ENCODE results near the gene F3. TPM values are rescaled to one million over a fixed set of nuclear protein-coding genes. Genes with fewer than 3 reads are reported as not detected.

F3 gene
- total and polyA plus RNA-seq, 5 donors, result 16.7 to 26.4 (median 18.8) TPM

- Histone ChIP-seq H3K4me3 (ENCODE audit: low read length) (no peak overlapping the region), H3K9me3 (ENCODE audit: control insufficient read depth, low read length) (no peaks in the 10 kb centered on the region), H3K4me1 (ENCODE audit: control insufficient read depth, insufficient read depth, low read length) (peaks cover 2% of the 10 kb centered on the region), H3K27ac (ENCODE audit: low read length) (no peak overlapping the region), H3K27me3 (ENCODE audit: control insufficient read depth, insufficient read depth) (no peaks in the 10 kb centered on the region)
- ATAC-seq (peak; percentile 38 to 88), DNase-seq (no peak)
- intact Hi-C loops (cut with DNase I), result no loop called here
- WGBS, result 80% methylated on average over 4 of the region's 4 CpGs
Measured at GRCh38 chr1:94501935-94502334, 39.6 kb downstream of the F3 start.

GRCh38 chr1:94501426-94501825, 40.1 kb downstream of the F3 start:
- WGBS, result 89% methylated on average over 2 of the region's 2 CpGs
- Histone ChIP-seq H3K4me3 (ENCODE audit: low read length) (no peak overlapping the region), H3K27me3 (ENCODE audit: control insufficient read depth, insufficient read depth) (no peaks in the 10 kb centered on the region), H3K4me1 (ENCODE audit: control insufficient read depth, insufficient read depth, low read length) (peaks cover 2% of the 10 kb centered on the region), H3K9me3 (ENCODE audit: control insufficient read depth, low read length) (no peaks in the 10 kb centered on the region), H3K27ac (ENCODE audit: low read length) (no peak overlapping the region)
- DNase-seq (no peak), ATAC-seq (no peak)
- intact Hi-C loops (cut with DNase I), result no loop called here

DNA sequence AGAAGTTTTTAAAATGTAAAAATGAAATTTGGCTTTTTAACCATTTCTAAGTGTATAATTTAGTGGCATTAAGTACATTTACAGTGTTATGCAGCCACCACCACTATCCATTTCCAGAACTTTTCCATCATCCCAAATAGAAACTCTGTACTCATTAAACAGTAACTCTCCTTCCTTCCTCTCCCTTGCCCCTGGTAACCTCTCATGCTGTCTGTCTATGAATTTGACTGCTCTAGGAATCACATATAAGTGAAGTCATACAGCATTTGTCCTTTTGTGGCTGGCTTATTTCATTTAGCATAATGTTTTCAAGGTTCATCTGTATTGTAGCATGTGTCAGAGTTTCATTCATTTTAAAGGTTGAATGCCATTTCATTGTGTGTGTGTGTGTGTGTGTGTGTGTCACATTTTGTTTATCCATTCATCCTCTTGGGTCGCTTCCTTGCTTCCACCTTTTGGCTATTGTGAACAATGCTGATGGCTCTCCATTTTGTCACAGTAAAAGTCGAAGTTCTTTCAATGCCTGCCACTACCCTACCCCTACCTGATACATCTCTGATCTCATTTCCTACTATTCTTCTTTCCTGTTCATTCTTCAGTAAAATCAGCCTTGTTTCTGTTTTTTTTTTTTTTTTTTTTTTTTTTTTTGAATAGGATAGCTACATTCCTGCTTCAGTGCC, 45.3 kb downstream of the F3 start:
- Histone ChIP-seq H3K27me3 (ENCODE audit: control insufficient read depth, insufficient read depth) (no peaks in the 10 kb centered on the region), H3K4me1 (ENCODE audit: control insufficient read depth, insufficient read depth, low read length) (no peaks in the 10 kb centered on the region), H3K4me3 (ENCODE audit: low read length) (no peak overlapping the region), H3K9me3 (ENCODE audit: control insufficient read depth, low read length) (no peaks in the 10 kb centered on the region), H3K27ac (ENCODE audit: low read length) (no peak overlapping the region)
- no peak for ATAC-seq
- WGBS, result 83% methylated on average over 2 of the region's 2 CpGs
- DNase-seq, result no peak
- intact Hi-C loops (cut with DNase I), result no loop called here

- intact Hi-C loops (cut with DNase I), result no loop called here
- Histone ChIP-seq H3K4me1 (ENCODE audit: control insufficient read depth, insufficient read depth, low read length) (no peaks in the 10 kb centered on the region), H3K4me3 (ENCODE audit: low read length) (no peak overlapping the region), H3K27me3 (ENCODE audit: control insufficient read depth, insufficient read depth) (no peaks in the 10 kb centered on the region), H3K27ac (ENCODE audit: low read length) (no peak overlapping the region), H3K9me3 (ENCODE audit: control insufficient read depth, low read length) (no peaks in the 10 kb centered on the region)
- WGBS, result 57% methylated on average over 2 of the region's 2 CpGs
- DNase-seq (no peak), ATAC-seq (no peak)
Measured at GRCh38 chr1:94490556-94490955, 51.0 kb downstream of the F3 start.

- 77% methylated on average over 5 of the region's 5 CpGs for WGBS
- H3K4me3 ChIP-seq (ENCODE audit: low read length), result no peak overlapping the region
- no peak for ATAC-seq
- intact Hi-C loops (cut with DNase I), result loop anchor here in 1 of 4 donors (10.0 kb wide), 1 partner anchor 318 kb away; no protein-coding TSS in a partner anchor
- no peak overlapping the region for H3K27ac ChIP-seq (ENCODE audit: low read length)
- no peak for DNase-seq
- H3K9me3 ChIP-seq (ENCODE audit: control insufficient read depth, low read length), result no peaks in the 10 kb centered on the region
- H3K27me3 ChIP-seq (ENCODE audit: control insufficient read depth, insufficient read depth), result no peaks in the 10 kb centered on the region
- H3K4me1 ChIP-seq (ENCODE audit: control insufficient read depth, insufficient read depth, low read length), result no peaks in the 10 kb centered on the region
Measured at GRCh38 chr1:94486990-94487389, 54.6 kb downstream of the F3 start.

- Histone ChIP-seq H3K27me3 (ENCODE audit: control insufficient read depth, insufficient read depth) (no peaks in the 10 kb centered on the region), H3K4me1 (ENCODE audit: control insufficient read depth, insufficient read depth, low read length) (no peaks in the 10 kb centered on the region), H3K4me3 (ENCODE audit: low read length) (no peak overlapping the region), H3K27ac (ENCODE audit: low read length) (no peak overlapping the region), H3K9me3 (ENCODE audit: control insufficient read depth, low read length) (no peaks in the 10 kb centered on the region)
- intact Hi-C loops (cut with DNase I), result loop anchor here in 2 of 4 donors (5.0 to 10.0 kb wide), 2 partner anchors 323 to 326 kb away; no protein-coding TSS in a partner anchor
- DNase-seq (peak in 2 of 3 donors; percentile 13 to 42), ATAC-seq (peak; percentile 85 to 87)
- WGBS, result 9% methylated on average over 4 of the region's 4 CpGs
Measured at GRCh38 chr1:94481473-94481933, 60.1 kb downstream of the F3 start.

DNA sequence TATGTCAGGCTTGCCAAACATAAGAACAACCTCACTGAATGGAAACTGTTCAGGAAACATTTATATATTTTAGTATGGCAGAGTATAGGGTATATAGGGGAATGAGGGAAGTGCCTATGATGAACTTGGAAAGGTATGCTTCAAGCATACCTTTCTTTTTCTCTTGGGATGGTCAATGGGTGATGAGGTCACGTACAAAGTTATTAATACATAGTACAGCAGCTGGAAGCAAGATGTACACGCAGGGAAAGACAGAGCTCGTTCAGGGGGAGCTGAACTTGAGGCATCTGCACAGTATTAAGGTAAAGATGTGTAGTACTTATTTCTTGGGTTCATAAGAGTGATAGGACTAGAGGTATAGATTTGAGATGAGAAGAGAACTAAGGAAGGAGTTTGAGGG, 61.9 kb downstream of the F3 start:
- H3K27me3 ChIP-seq (ENCODE audit: control insufficient read depth, insufficient read depth), result no peaks in the 10 kb centered on the region
- no peak for ATAC-seq
- 82% methylated on average over 3 of the region's 3 CpGs for WGBS
- intact Hi-C loops (cut with DNase I), result loop anchor here in 2 of 4 donors (5.0 to 10.0 kb wide), 2 partner anchors 325 to 328 kb away; no protein-coding TSS in a partner anchor
- no peaks in the 10 kb centered on the region for H3K4me1 ChIP-seq (ENCODE audit: control insufficient read depth, insufficient read depth, low read length)
- H3K27ac ChIP-seq (ENCODE audit: low read length), result no peak overlapping the region
- no peaks in the 10 kb centered on the region for H3K9me3 ChIP-seq (ENCODE audit: control insufficient read depth, low read length)
- no peak overlapping the region for H3K4me3 ChIP-seq (ENCODE audit: low read length)
- no peak for DNase-seq

Other genes with a start within 250 kb of the F3 start
- gene ABCD3, start 123.4 kb downstream of the F3 start, total RNA-seq, result 10 to 100 TPM; 53.9 to 62.0 (median 56.9) TPM
- 24.4 TPM for gene ABCD3, start 123.4 kb downstream of the F3 start, polyA plus RNA-seq